ENCODE results near the gene KHDC3L.

Gene KHDC3L

GRCh38 chr6:73362358-73362757, at the start of gene KHDC3L:
TSS of gene KHDC3L (plus strand) at chr6:73362658. CDS start at chr6:73362730, 72 bp downstream.
- no peak for FAIRE-seq

GRCh38 chr6:73314577-73315492, 47.6 kb upstream of the KHDC3L start:
- FAIRE-seq = no peak

GRCh38 chr6:73323323-73323722, 39.1 kb upstream of the KHDC3L start:
- no peak for FAIRE-seq

GRCh38 chr6:73325656-73326055, 36.8 kb upstream of the KHDC3L start:
- no peak for FAIRE-seq

GRCh38 chr6:73328790-73329189, 33.7 kb upstream of the KHDC3L start:
- FAIRE-seq = no peak

GRCh38 chr6:73329201-73329600, 33.3 kb upstream of the KHDC3L start:
- no peak for FAIRE-seq

- FAIRE-seq = no peak
Observed at GRCh38 chr6:73339340-73339739, 23.1 kb upstream of the KHDC3L start.

GRCh38 chr6:73340048-73340447, 22.4 kb upstream of the KHDC3L start:
- no peak for FAIRE-seq

GRCh38 chr6:73341335-73341734, 21.1 kb upstream of the KHDC3L start:
- FAIRE-seq = no peak

- no peak for FAIRE-seq
Observed at GRCh38 chr6:73342174-73342573, 20.3 kb upstream of the KHDC3L start.

- FAIRE-seq = no peak
Observed at GRCh38 chr6:73343164-73343563, 19.3 kb upstream of the KHDC3L start.

GRCh38 chr6:73348550-73349204, 13.8 kb upstream of the KHDC3L start:
- no peak for FAIRE-seq

- FAIRE-seq = no peak
Observed at GRCh38 chr6:73349311-73349710, 13.1 kb upstream of the KHDC3L start.

- FAIRE-seq = no peak
Observed at GRCh38 chr6:73353636-73354593, 8.5 kb upstream of the KHDC3L start, which contains the start of gene DPPA5. TSS of gene DPPA5 (minus strand) at chr6:73354276. CDS start at chr6:73354225, 51 bp downstream.

GRCh38 chr6:73362869-73363536, 545 bp downstream of the KHDC3L start:
- FAIRE-seq = no peak

GRCh38 chr6:73363537-73363875, 1.0 kb downstream of the KHDC3L start:
- FAIRE-seq = no peak

GRCh38 chr6:73364121-73364520, 1.7 kb downstream of the KHDC3L start:
- FAIRE-seq = no peak

GRCh38 chr6:73364549-73364948, 2.1 kb downstream of the KHDC3L start:
- no peak for FAIRE-seq

- no peak for FAIRE-seq
Observed at GRCh38 chr6:73367761-73368355, 5.4 kb downstream of the KHDC3L start.

GRCh38 chr6:73368675-73369074, 6.2 kb downstream of the KHDC3L start:
- FAIRE-seq = no peak

- FAIRE-seq = no peak
Observed at GRCh38 chr6:73369157-73369556, 6.7 kb downstream of the KHDC3L start.

- FAIRE-seq = no peak
Observed at GRCh38 chr6:73369563-73369962, 7.1 kb downstream of the KHDC3L start, which contains the start of gene OOEP. TSS of gene OOEP (minus strand) at chr6:73369897. CDS start at chr6:73369792, 105 bp downstream.

All from colon (tissue), 2 donors.